GM18517 (cell line): ENCODE measurements around the gene ATAT1.
"Not testable (repeated sequence)": the region's sequence is repeated elsewhere in the genome, so short reads cannot be mapped to it uniquely, and the experiment has no call there.

Experiments used
- ATAC-seq: cut with Tn5 transposase; IDR thresholded peaks from one replicate; pipeline ENCODE4 v1.9.1; 2021; ENCODE audit warnings: mild to moderate bottlenecking, moderate library complexity; ENCODE audit not compliant: unreplicated experiment

ATAT1 gene

GRCh38 chr6:30647242-30648116, 20.8 kb downstream of the ATAT1 start:
- peak; percentile 56 for ATAC-seq

GRCh38 chr6:30651143-30651542, 24.5 kb downstream of the ATAT1 start:
- ATAC-seq = no peak

GRCh38 chr6:30654798-30655742, 28.4 kb downstream of the ATAT1 start:
- no peak for ATAC-seq

- no peak for ATAC-seq
Observed at GRCh38 chr6:30655743-30656094, 29.0 kb downstream of the ATAT1 start.

GRCh38 chr6:30656513-30656912, 29.8 kb downstream of the ATAT1 start:
- no peak for ATAC-seq

- ATAC-seq = no peak
Observed at GRCh38 chr6:30657454-30657853, 30.8 kb downstream of the ATAT1 start.

GRCh38 chr6:30657922-30658321, 31.2 kb downstream of the ATAT1 start:
- not testable (repeated sequence) for ATAC-seq

- ATAC-seq = no peak
Observed at GRCh38 chr6:30664994-30665767, 38.5 kb downstream of the ATAT1 start.

- not testable (repeated sequence) for ATAC-seq
Observed at GRCh38 chr6:30666300-30666699, 39.6 kb downstream of the ATAT1 start.

GRCh38 chr6:30670760-30671527, 44.3 kb downstream of the ATAT1 start:
- ATAC-seq = no peak

- peak; percentile 80 for ATAC-seq
Observed at GRCh38 chr6:30672445-30673253, 46.0 kb downstream of the ATAT1 start, which contains the start of gene DHX16. Gene DHX16, minus strand, starts transcription at chr6:30673006. Its CDS starts 165 bp downstream, at chr6:30672841.

GRCh38 chr6:30676660-30677285, 50.1 kb downstream of the ATAT1 start:
- ATAC-seq = no peak

- peak; percentile 39 for ATAC-seq
Observed at GRCh38 chr6:30678964-30679726, 52.5 kb downstream of the ATAT1 start.

- ATAC-seq = no peak
Observed at GRCh38 chr6:30679765-30680535, 53.3 kb downstream of the ATAT1 start.

- ATAC-seq = no peak
Observed at GRCh38 chr6:30681766-30682142, 55.1 kb downstream of the ATAT1 start.

GRCh38 chr6:30682143-30683117, 55.8 kb downstream of the ATAT1 start:
- ATAC-seq = peak; percentile 36
